ENCODE data around the gene DHRSX. TPM values are rescaled to one million over a fixed set of nuclear protein-coding genes. Genes with fewer than 3 reads are reported as not detected.
A peak's percentile ranks its signal among the peaks of the same experiment; 100 is the strongest.

Gene DHRSX
- total and polyA plus RNA-seq, 9 of the 15 experiments (the other 6 are each of a cell fraction or from before 2014, with no cell fraction given), result 0.59 to 11.0 (median 6.2) TPM

GRCh38 chrX:2187352-2188115 is 313.2 kb downstream of the DHRSX start (continued):
- TF ChIP-seq ZNF561 (CRISPR knock-in tag; conservative IDR thresholded peaks at IDR 0.05) (no peak), MTA2 (IDR thresholded peaks at IDR 0.05; ENCODE audit: low read depth) (0 out of 2 replicates have a peak, but pooled peaks have one; percentile 9), ZNF3 (CRISPR knock-in tag; IDR thresholded peaks at IDR 0.05) (no peak), FOS (IDR thresholded peaks at IDR 0.05; ENCODE audit: extremely low read depth, insufficient read length) (no peak), KLF16 (IDR thresholded peaks at IDR 0.05) (peak; percentile 19; the same call in 1 of the 2 replicates), NCOA2 (IDR thresholded peaks at IDR 0.05; ENCODE audit: partially characterized antibody in 2 of 2) (no peak), CBFA2T2 (conservative IDR thresholded peaks at IDR 0.05) (peak; percentile 53), TEAD4 (IDR thresholded peaks at IDR 0.05; ENCODE audit: low read length) (peak; percentile 76), TEAD4 (CRISPR knock-in tag; IDR thresholded peaks at IDR 0.05; ENCODE audit: borderline replicate concordance) (no peak), XRCC5 (IDR thresholded peaks at IDR 0.05; ENCODE audit: low read depth, low read length) (no peak), MITF (IDR thresholded peaks at IDR 0.05) (no peak), SIN3B (IDR thresholded peaks at IDR 0.05; ENCODE audit: low read depth) (no peak), EP300 (IDR thresholded peaks at IDR 0.05; ENCODE audit: low read length) (peak; percentile 39; the same call in 1 of the 2 replicates)
- TF ChIP-seq, protein P1, sequence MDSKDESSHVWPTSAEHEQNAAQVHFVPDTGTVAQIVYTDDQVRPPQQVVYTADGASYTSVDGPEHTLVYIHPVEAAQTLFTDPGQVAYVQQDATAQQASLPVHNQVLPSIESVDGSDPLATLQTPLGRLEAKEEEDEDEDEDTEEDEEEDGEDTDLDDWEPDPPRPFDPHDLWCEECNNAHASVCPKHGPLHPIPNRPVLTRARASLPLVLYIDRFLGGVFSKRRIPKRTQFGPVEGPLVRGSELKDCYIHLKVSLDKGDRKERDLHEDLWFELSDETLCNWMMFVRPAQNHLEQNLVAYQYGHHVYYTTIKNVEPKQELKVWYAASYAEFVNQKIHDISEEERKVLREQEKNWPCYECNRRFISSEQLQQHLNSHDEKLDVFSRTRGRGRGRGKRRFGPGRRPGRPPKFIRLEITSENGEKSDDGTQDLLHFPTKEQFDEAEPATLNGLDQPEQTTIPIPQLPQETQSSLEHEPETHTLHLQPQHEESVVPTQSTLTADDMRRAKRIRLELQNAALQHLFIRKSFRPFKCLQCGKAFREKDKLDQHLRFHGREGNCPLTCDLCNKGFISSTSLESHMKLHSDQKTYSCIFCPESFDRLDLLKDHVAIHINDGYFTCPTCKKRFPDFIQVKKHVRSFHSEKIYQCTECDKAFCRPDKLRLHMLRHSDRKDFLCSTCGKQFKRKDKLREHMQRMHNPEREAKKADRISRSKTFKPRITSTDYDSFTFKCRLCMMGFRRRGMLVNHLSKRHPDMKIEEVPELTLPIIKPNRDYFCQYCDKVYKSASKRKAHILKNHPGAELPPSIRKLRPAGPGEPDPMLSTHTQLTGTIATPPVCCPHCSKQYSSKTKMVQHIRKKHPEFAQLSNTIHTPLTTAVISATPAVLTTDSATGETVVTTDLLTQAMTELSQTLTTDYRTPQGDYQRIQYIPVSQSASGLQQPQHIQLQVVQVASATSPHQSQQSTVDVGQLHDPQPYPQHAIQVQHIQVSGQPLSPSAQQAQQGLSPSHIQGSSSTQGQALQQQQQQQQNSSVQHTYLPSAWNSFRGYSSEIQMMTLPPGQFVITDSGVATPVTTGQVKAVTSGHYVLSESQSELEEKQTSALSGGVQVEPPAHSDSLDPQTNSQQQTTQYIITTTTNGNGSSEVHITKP (IDR thresholded peaks at IDR 0.05; ENCODE audit: partially characterized antibody), result peak; percentile 87
